Nephron progenitor cell (in vitro differentiated cells): ENCODE measurements around the gene ACTN4.

Experiments used
- DNase-seq: peaks from one replicate; pipeline ENCODE4 v3.0.0; 2021
- H3K27ac Mint-ChIP-seq: 2 replicates; pipeline ENCODE4 v1.8.0; 2021; ENCODE audit warnings: mild to moderate bottlenecking, moderate library complexity, mixed read lengths
- H3K27me3 Mint-ChIP-seq: 2 replicates; pipeline ENCODE4 v1.8.0; 2021; ENCODE audit warnings: mild to moderate bottlenecking, low read depth, mixed read lengths; ENCODE audit not compliant: poor library complexity
- H3K36me3 Mint-ChIP-seq: 2 replicates; pipeline ENCODE4 v1.8.0; 2021; ENCODE audit warnings: low read depth, mixed read lengths
- H3K4me1 Mint-ChIP-seq: 2 replicates; pipeline ENCODE4 v1.8.0; 2021; ENCODE audit warnings: mixed read lengths
- H3K4me3 Mint-ChIP-seq: 2 replicates; pipeline ENCODE4 v1.8.0; 2021; ENCODE audit warnings: mild to moderate bottlenecking, moderate library complexity, mixed read lengths
- H3K9me3 Mint-ChIP-seq: 2 replicates; pipeline ENCODE4 v1.8.0; 2021; ENCODE audit warnings: mild to moderate bottlenecking, moderate library complexity, mixed read lengths
- CTCF ChIP-seq: fragments of 200-600 bp; sonication (generic); IDR thresholded peaks from 2 replicates; pipeline ENCODE4 v1.5.0; 2021; ENCODE audit warnings: antibody characterized with exemption

Gene ACTN4

GRCh38 chr19:38665219-38665931 lies 17.9 kb downstream of the ACTN4 start:
- TF ChIP-seq CTCF, result no peak
- Mint-ChIP-seq H3K27ac (peak overlapping the region; percentile 99), H3K4me1 (peaks cover 98% of the 10 kb centered on the region), H3K9me3 (no peaks in the 10 kb centered on the region), H3K36me3 (peaks cover 12% of the 10 kb centered on the region), H3K27me3 (no peaks in the 10 kb centered on the region), H3K4me3 (peak overlapping the region; percentile 74)
- DNase-seq, result no peak

GRCh38 chr19:38665950-38666662 lies 18.7 kb downstream of the ACTN4 start:
- peak overlapping the region; percentile 74 for H3K4me3 Mint-ChIP-seq
- peak; percentile 64 for DNase-seq

GRCh38 chr19:38666663-38667511 lies 19.4 kb downstream of the ACTN4 start:
- DNase-seq, result no peak
- Mint-ChIP-seq H3K27me3 (no peaks in the 10 kb centered on the region), H3K4me3 (peak overlapping the region; percentile 74), H3K36me3 (peaks cover 5% of the 10 kb centered on the region), H3K27ac (peak overlapping the region; percentile 99), H3K4me1 (peaks cover 99% of the 10 kb centered on the region), H3K9me3 (no peaks in the 10 kb centered on the region)
- TF ChIP-seq CTCF, result no peak

More at GRCh38 chr19:38665950-38666662, 18.7 kb downstream of the ACTN4 start:
- H3K4me1 Mint-ChIP-seq, result peaks cover 98% of the 10 kb centered on the region
- no peak for TF ChIP-seq CTCF
- no peaks in the 10 kb centered on the region for H3K27me3 Mint-ChIP-seq
- peak overlapping the region; percentile 99 for H3K27ac Mint-ChIP-seq
- H3K36me3 Mint-ChIP-seq, result peaks cover 6% of the 10 kb centered on the region
- H3K9me3 Mint-ChIP-seq, result no peaks in the 10 kb centered on the region

- no peaks in the 10 kb centered on the region for H3K27me3 Mint-ChIP-seq
These were observed 20.3 kb downstream of the ACTN4 start for GRCh38 chr19:38667661-38668171.

GRCh38 chr19:38669552-38669951 lies 22.1 kb downstream of the ACTN4 start:
- DNase-seq, result no peak
- Mint-ChIP-seq H3K4me1 (peaks cover 83% of the 10 kb centered on the region), H3K4me3 (no peak overlapping the region)

More at GRCh38 chr19:38667661-38668171, 20.3 kb downstream of the ACTN4 start:
- Mint-ChIP-seq H3K36me3 (peaks cover 5% of the 10 kb centered on the region), H3K27ac (peak overlapping the region; percentile 99), H3K9me3 (no peaks in the 10 kb centered on the region), H3K4me3 (peak overlapping the region; percentile 20), H3K4me1 (peaks cover 93% of the 10 kb centered on the region)
- TF ChIP-seq CTCF, result no peak
- DNase-seq, result no peak

More at GRCh38 chr19:38669552-38669951, 22.1 kb downstream of the ACTN4 start:
- TF ChIP-seq CTCF, result no peak
- Mint-ChIP-seq H3K9me3 (no peaks in the 10 kb centered on the region), H3K27ac (peak overlapping the region; percentile 99), H3K36me3 (peaks cover 5% of the 10 kb centered on the region), H3K27me3 (no peaks in the 10 kb centered on the region)
